Measurements from ENCODE around the gene DOCK2. TPM values are rescaled to one million over a fixed set of nuclear protein-coding genes. Genes with fewer than 3 reads are reported as not detected.
A peak's percentile ranks its signal among the peaks of the same experiment; 100 is the strongest.

DOCK2 gene
- total and polyA plus RNA-seq, 9 of the 15 experiments (the other 6 are each of a cell fraction or from before 2014, with no cell fraction given) = 4.5 to 42.6 (median 20.5) TPM

GRCh38 chr5:169803077-169803981 is 166.3 kb downstream of the DOCK2 start (continued):
- TF ChIP-seq RBM25 (IDR thresholded peaks at IDR 0.05; ENCODE audit: low read depth, low read length, severe bottlenecking) (no peak), HMG20A (CRISPR knock-in tag; conservative IDR thresholded peaks at IDR 0.05) (no peak), TFAP4 (CRISPR knock-in tag; IDR thresholded peaks at IDR 0.05; ENCODE audit: borderline replicate concordance) (peak; percentile 65), TFE3 (CRISPR knock-in tag; IDR thresholded peaks at IDR 0.05) (no peak), SRF (CRISPR knock-in tag; IDR thresholded peaks at IDR 0.05) (no peak), ZFX (CRISPR knock-in tag; IDR thresholded peaks at IDR 0.05) (0 out of 2 replicates have a peak, but pooled peaks have one; percentile 28), ZNF263 (CRISPR knock-in tag; IDR thresholded peaks at IDR 0.05; ENCODE audit: borderline replicate concordance) (no peak), MTA2 (IDR thresholded peaks at IDR 0.05; ENCODE audit: low read depth) (peak; percentile 67), TRIM24 (IDR thresholded peaks at IDR 0.05) (peak; percentile 85 to 87), HEY1 (CRISPR knock-in tag; IDR thresholded peaks at IDR 0.05; ENCODE audit: borderline replicate concordance) (no peak), ZNF384 (IDR thresholded peaks at IDR 0.05; ENCODE audit: low read depth, low read length) (no peak), E2F8 (IDR thresholded peaks at IDR 0.05; ENCODE audit: low read depth, partially characterized antibody) (no peak), NR2C1 (IDR thresholded peaks at IDR 0.05) (no peak), NR2C1 (tag; IDR thresholded peaks at IDR 0.05) (no peak), ZBTB33 (CRISPR knock-in tag; IDR thresholded peaks at IDR 0.05) (0 out of 2 replicates have a peak, but pooled peaks have one; percentile 13), CBX2 (IDR thresholded peaks at IDR 0.05; ENCODE audit: insufficient read depth, low read length, poor library complexity, severe bottlenecking) (no peak), ZNF449 (CRISPR knock-in tag; IDR thresholded peaks at IDR 0.05) (no peak), ZNF354B (CRISPR knock-in tag; IDR thresholded peaks at IDR 0.05) (no peak)

All from K562 (cell line).